SH-SY5Y (cell line): ENCODE measurements around the gene C7.

Experiments
- GATA2 ChIP-seq: IDR thresholded peaks from 2 replicates; pipeline ENCODE4 v1.6.1; 2011; ENCODE audit warnings: mild to moderate bottlenecking, low read depth, low read length
- GATA3 ChIP-seq: IDR thresholded peaks from 2 replicates; pipeline ENCODE4 v1.6.1; 2011; ENCODE audit warnings: low read depth, mild to moderate bottlenecking, low read length, moderate library complexity

DNA sequence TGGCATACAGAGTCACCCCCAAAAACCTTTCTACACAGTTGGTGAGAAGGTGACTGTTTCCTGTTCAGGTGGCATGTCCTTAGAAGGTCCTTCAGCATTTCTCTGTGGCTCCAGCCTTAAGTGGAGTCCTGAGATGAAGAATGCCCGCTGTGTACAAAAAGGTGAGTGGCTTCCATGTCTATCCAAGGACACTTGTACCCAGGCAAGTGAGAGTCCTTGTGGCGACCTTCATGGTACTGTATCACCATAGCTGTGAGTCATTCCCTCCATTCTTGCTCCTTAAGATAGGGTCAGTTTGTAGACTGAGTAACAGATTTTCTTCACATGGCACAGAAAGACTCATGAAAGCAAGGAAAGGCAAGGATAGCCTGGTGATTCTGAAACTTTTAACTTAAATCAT, 63.1 kb downstream of the C7 start:
- TF ChIP-seq GATA2, result no peak
- no peak for TF ChIP-seq GATA3
